Astrocyte of the hippocampus (primary cell): Measurements from ENCODE around the gene NR6A1.
A peak's percentile ranks its signal among the peaks of the same experiment; 100 is the strongest.

Experiments used
- DNase-seq: peaks from one replicate; pipeline ENCODE4 v3.0.0; 2011; ENCODE audit warnings: low read depth, low spot score

Gene NR6A1

GRCh38 chr9:124574534-124575375 is 196.4 kb downstream of the NR6A1 start:
- DNase-seq: peak; percentile 64

- no peak for DNase-seq
These were observed 200.0 kb downstream of the NR6A1 start for GRCh38 chr9:124570942-124571666.

- no peak for DNase-seq
These were observed 201.2 kb downstream of the NR6A1 start for GRCh38 chr9:124569942-124570341.

- no peak for DNase-seq
These were observed 203.7 kb downstream of the NR6A1 start for GRCh38 chr9:124567362-124567761.

GRCh38 chr9:124562328-124562727 is 208.8 kb downstream of the NR6A1 start:
- no peak for DNase-seq

GRCh38 chr9:124559871-124560270 is 211.2 kb downstream of the NR6A1 start:
- no peak for DNase-seq

GRCh38 chr9:124558777-124559470 is 212.2 kb downstream of the NR6A1 start:
- no peak for DNase-seq

- DNase-seq: no peak
These were observed 213.2 kb downstream of the NR6A1 start for GRCh38 chr9:124557895-124558294.

GRCh38 chr9:124555043-124555442 is 216.1 kb downstream of the NR6A1 start:
- DNase-seq: no peak

- DNase-seq: peak; percentile 87
These were observed 217.4 kb downstream of the NR6A1 start for GRCh38 chr9:124553738-124554137.

- no peak for DNase-seq
These were observed 218.9 kb downstream of the NR6A1 start for GRCh38 chr9:124552273-124552605.

GRCh38 chr9:124551472-124552272 is 219.4 kb downstream of the NR6A1 start:
- peak; percentile 88 for DNase-seq

- no peak for DNase-seq
These were observed 221.0 kb downstream of the NR6A1 start for GRCh38 chr9:124550072-124550471.

GRCh38 chr9:124549016-124549415 is 222.1 kb downstream of the NR6A1 start:
- no peak for DNase-seq

- no peak for DNase-seq
These were observed 226.6 kb downstream of the NR6A1 start for GRCh38 chr9:124544535-124544934.

- DNase-seq: no peak
These were observed 229.3 kb downstream of the NR6A1 start for GRCh38 chr9:124541824-124542223.

- no peak for DNase-seq
These were observed 233.2 kb downstream of the NR6A1 start for GRCh38 chr9:124537926-124538325.

GRCh38 chr9:124535846-124536245 is 235.3 kb downstream of the NR6A1 start:
- no peak for DNase-seq

- no peak for DNase-seq
These were observed 238.2 kb downstream of the NR6A1 start for GRCh38 chr9:124532897-124533296.

- DNase-seq: no peak
These were observed 240.0 kb downstream of the NR6A1 start for GRCh38 chr9:124531115-124531514.

- no peak for DNase-seq
These were observed 240.9 kb downstream of the NR6A1 start for GRCh38 chr9:124530246-124530645.

GRCh38 chr9:124527781-124528180 is 243.3 kb downstream of the NR6A1 start:
- peak; percentile 37 for DNase-seq
